Measurements from ENCODE around the gene TTC38. TPM values are rescaled to one million over a fixed set of nuclear protein-coding genes. Genes with fewer than 3 reads are reported as not detected.

TTC38 gene
- total RNA-seq, 1 donor from 2014 or later: 51.4 TPM

GRCh38 chr22:46275455-46276122, 7.8 kb downstream of the TTC38 start:
- no peak for DNase-seq (ENCODE audit: extremely low read depth, low read depth, low spot score)

GRCh38 chr22:46276563-46276962, 8.8 kb downstream of the TTC38 start:
- DNase-seq (ENCODE audit: extremely low read depth, low read depth, low spot score): no peak

- DNase-seq (ENCODE audit: extremely low read depth, low read depth, low spot score): no peak
These were observed 11.1 kb downstream of the TTC38 start for GRCh38 chr22:46278656-46279645.

GRCh38 chr22:46280063-46280817, 12.4 kb downstream of the TTC38 start:
- no peak for DNase-seq (ENCODE audit: extremely low read depth, low read depth, low spot score)

GRCh38 chr22:46280999-46281623, 13.3 kb downstream of the TTC38 start:
- no peak for DNase-seq (ENCODE audit: extremely low read depth, low read depth, low spot score)

- DNase-seq (ENCODE audit: extremely low read depth, low read depth, low spot score): no peak
These were observed 14.3 kb downstream of the TTC38 start for GRCh38 chr22:46281866-46282678.

GRCh38 chr22:46286006-46286405, 18.2 kb downstream of the TTC38 start:
- DNase-seq (ENCODE audit: extremely low read depth, low read depth, low spot score): no peak

GRCh38 chr22:46286941-46287872, 19.4 kb downstream of the TTC38 start:
- DNase-seq (ENCODE audit: extremely low read depth, low read depth, low spot score): no peak

GRCh38 chr22:46287873-46288751, 20.3 kb downstream of the TTC38 start:
- DNase-seq (ENCODE audit: extremely low read depth, low read depth, low spot score): no peak

GRCh38 chr22:46288846-46289243, 21.0 kb downstream of the TTC38 start:
- DNase-seq (ENCODE audit: extremely low read depth, low read depth, low spot score): no peak

GRCh38 chr22:46289244-46289891, 21.6 kb downstream of the TTC38 start:
- no peak for DNase-seq (ENCODE audit: extremely low read depth, low read depth, low spot score)

GRCh38 chr22:46290121-46290842, 22.5 kb downstream of the TTC38 start:
- DNase-seq (ENCODE audit: extremely low read depth, low read depth, low spot score): no peak

GRCh38 chr22:46290843-46291785, 23.3 kb downstream of the TTC38 start:
- DNase-seq (ENCODE audit: extremely low read depth, low read depth, low spot score): no peak

GRCh38 chr22:46292173-46292572, 24.4 kb downstream of the TTC38 start:
- DNase-seq (ENCODE audit: extremely low read depth, low read depth, low spot score): no peak

GRCh38 chr22:46292732-46293131, 24.9 kb downstream of the TTC38 start:
- no peak for DNase-seq (ENCODE audit: extremely low read depth, low read depth, low spot score)
